Testis (tissue), 2 donors: ENCODE measurements around the gene FOXF2.

Experiments used
- CTCF ChIP-seq, 3 experiments: fragments of 450-650 bp in 2 of 3; fragments of 200-600 bp in 1 of 3; sonication (generic) in 1 of 3; IDR thresholded peaks; one replicate each; pipeline ENCODE4 v1.5.1; 2016 to 2019; ENCODE audit warnings: antibody characterized with exemption in 3 of 3, mild to moderate bottlenecking in 2 of 3, moderate library complexity in 1 of 3
- POLR2A ChIP-seq: fragments of 450-650 bp; IDR thresholded peaks from one replicate; pipeline ENCODE4 v1.6.1; 2017; ENCODE audit warnings: antibody characterized with exemption, mild to moderate bottlenecking, moderate library complexity

- TF ChIP-seq CTCF (IDR thresholded peaks at IDR 0.05) (no peak), POLR2A (no peak)
Observed at GRCh38 chr6:1368940-1369339, 20.4 kb upstream of the FOXF2 start.
